HepG2 (cell line): Measurements from ENCODE around the gene SLC31A2. TPM values are rescaled to one million over a fixed set of nuclear protein-coding genes. Genes with fewer than 3 reads are reported as not detected.

Experiments used
- ATAC-seq: fragments of 200-7000 bp; cut with Tn5 transposase; 3 replicates; pipeline ENCODE4 v1.9.1; 2020; ENCODE audit warnings: mild to moderate bottlenecking, moderate library complexity
- BruUV-seq: library from RNA; stranded (reverse); fragments of 400-500 nt; replicated peaks from 2 replicates; lab custom pipeline; 2021; lab: Mats Ljungman, UMichigan
- CTCF ChIA-PET: fragments of 300-600 bp; formaldehyde crosslinking; extraction: SDS; loops from one replicate; lab custom pipeline; 2021; ENCODE audit warnings: low total read pairs, inconsistent platforms, low intra/inter-chr PET ratio; lab: Yijun Ruan, JAX
- POLR2A ChIA-PET: fragments of 350-600 bp; sonication (Branson Sonifier 250); formaldehyde crosslinking; loops from one replicate; lab custom pipeline; 2020; ENCODE audit warnings: antibody characterized with exemption, inconsistent platforms; lab: Yijun Ruan, JAX
- DNase-seq: peaks from one replicate; pipeline ENCODE4 v3.0.0-alpha.2; 2015; ENCODE audit warnings: low spot score
- FAIRE-seq: peaks from 3 replicates; lab custom pipeline; 2011; peaks lifted over from hg19 to GRCh38; lab: Jason Lieb, UNC
- H2AFZ ChIP-seq: one replicate; pipeline ENCODE4 v1.6.1; 2011; ENCODE audit warnings: low read length, inconsistent platforms
- H3K27ac ChIP-seq: fragments of 300-600 bp; 3 replicates; pipeline ENCODE4 v1.8.0; 2011; ENCODE audit warnings: mixed run types, mild to moderate bottlenecking, mixed read lengths, low read length, inconsistent platforms; ENCODE audit not compliant: insufficient read depth; ENCODE audit errors: extremely low read length
- H3K27me3 ChIP-seq, 2 experiments: fragments of 200-600 bp in 1 of 2; 2 replicates in 1 of 2; 3 replicates in 1 of 2; pipeline versions ENCODE4 v1.6.0 to v1.8.0; 2011; ENCODE audit warnings: low read length in 2 of 2, mild to moderate bottlenecking in 2 of 2, moderate library complexity in 2 of 2, inconsistent platforms in 1 of 2; ENCODE audit not compliant: insufficient read depth in 2 of 2, control insufficient read depth in 1 of 2
- H3K36me3 ChIP-seq, 2 experiments: fragments of 200-600 bp in 1 of 2; replicated peaks in 1 of 2; 2 replicates in 1 of 2; 3 replicates in 1 of 2; pipeline versions ENCODE4 v1.5.1 to v1.8.0; 2011; ENCODE audit warnings: low read length in 2 of 2, inconsistent platforms in 1 of 2; ENCODE audit not compliant: insufficient read depth in 2 of 2, control insufficient read depth in 1 of 2
- H3K4me1 ChIP-seq: 2 replicates; pipeline ENCODE4 v1.5.1; 2012; ENCODE audit warnings: low read length, inconsistent platforms; ENCODE audit not compliant: insufficient read depth
- H3K4me2 ChIP-seq: 2 replicates; pipeline ENCODE4 v1.6.0; 2011; ENCODE audit warnings: low read depth, low read length, inconsistent platforms
- H3K4me3 ChIP-seq, 3 experiments: fragments of 200-600 bp in 1 of 3; sonication (generic), shearing (Covaris generic) in 1 of 3; replicated peaks in 1 of 3; 2 replicates each; pipeline ENCODE4 v1.5.1; 2011 to 2016; ENCODE audit warnings: low read length in 3 of 3, inconsistent platforms in 2 of 3, low read depth in 2 of 3, mild to moderate bottlenecking in 2 of 3, control low read depth in 1 of 3, mixed read lengths in 1 of 3; ENCODE audit not compliant: insufficient read depth in 1 of 3
- H3K79me2 ChIP-seq: one replicate; pipeline ENCODE4 v1.6.1; 2011; ENCODE audit warnings: low read length, inconsistent platforms; ENCODE audit not compliant: insufficient read depth
- H3K9ac ChIP-seq: 2 replicates; pipeline ENCODE4 v1.6.0; 2011; ENCODE audit warnings: mild to moderate bottlenecking, low read depth, low read length, inconsistent platforms; ENCODE audit not compliant: insufficient read depth
- H3K9me3 ChIP-seq: 2 replicates; pipeline ENCODE4 v1.5.1; 2012; ENCODE audit warnings: mild to moderate bottlenecking, low read length
- H4K20me1 ChIP-seq: 2 replicates; pipeline ENCODE4 v1.6.0; 2011; ENCODE audit warnings: inconsistent platforms, mild to moderate bottlenecking, low read length, moderate library complexity; ENCODE audit not compliant: insufficient read depth
- FIP1L1 ChIP-seq: fragments of 200-400 bp; formaldehyde crosslinking; IDR thresholded peaks from 2 replicates; pipeline ENCODE4 v1.6.1; 2018; ENCODE audit warnings: low read depth, mild to moderate bottlenecking, low read length, moderate library complexity, borderline replicate concordance; ENCODE audit not compliant: insufficient read depth
- KLF15 ChIP-seq: sonication (generic); formaldehyde crosslinking; IDR thresholded peaks from 2 replicates; pipeline ENCODE4 v1.8.1; 2023; ENCODE audit warnings: borderline replicate concordance, mild to moderate bottlenecking, inconsistent platforms, missing genetic modification reagents, mixed read lengths
- NFIB ChIP-seq: sonication (generic); formaldehyde crosslinking; IDR thresholded peaks from 2 replicates; pipeline ENCODE4 v1.9.0; 2021; ENCODE audit warnings: missing genetic modification reagents, mild to moderate bottlenecking, borderline replicate concordance
- SPEN ChIP-seq: sonication (generic); formaldehyde crosslinking; IDR thresholded peaks from 2 replicates; pipeline ENCODE4 v1.5.1; 2020; ENCODE audit warnings: low read depth, mild to moderate bottlenecking, missing genetic modification reagents
- ZNF17 ChIP-seq: sonication (generic); formaldehyde crosslinking; IDR thresholded peaks from 2 replicates; pipeline ENCODE4 v1.5.0; 2020; ENCODE audit warnings: mild to moderate bottlenecking, missing genetic modification reagents
- ZNF383 ChIP-seq: sonication (generic); formaldehyde crosslinking; IDR thresholded peaks from 2 replicates; pipeline ENCODE4 v1.4.0; 2020; ENCODE audit warnings: missing genetic modification reagents, mild to moderate bottlenecking, borderline replicate concordance
- ZNF773 ChIP-seq: sonication (generic); formaldehyde crosslinking; IDR thresholded peaks from 2 replicates; pipeline ENCODE4 v1.4.0; 2020; ENCODE audit warnings: missing genetic modification reagents, borderline replicate concordance
- ZSCAN9 ChIP-seq: IDR thresholded peaks from 2 replicates; pipeline ENCODE4 v1.6.1; 2016; ENCODE audit warnings: borderline replicate concordance
- WGBS: methylation state at CpG from one replicate; pipeline ENCODE4 v1.1.6; 2017; ENCODE audit warnings: low lambda C conversion rate; 5-methylcytosine and 5-hydroxymethylcytosine counted together
- in situ Hi-C: cut with HindIII; loops from 2 replicates; pipeline ENCODE4 v1.10.0; 2017; ENCODE audit warnings: low pct_unique_long_range_greater_than_20kb; ENCODE audit not compliant: extremely low pct_ligation_motif_present
- intact Hi-C: fragments of 100-400 bp; cut with micrococcal nuclease; formaldehyde crosslinking; loops from one replicate; pipeline ENCODE4 v1.10.0; 2022; ENCODE audit not compliant: unreplicated experiment
- polyA plus RNA-seq, 8 experiments: library from polyadenylated mRNA; depleted of rRNA in 3 of 8; stranded (reverse) in 7 of 8; unstranded in 1 of 8; fragments of >200 nt; fragmentation: Illumina TruSeq in 4 of 8; extraction: Trizol in 4 of 8; gene quantifications; 2 replicates each; pipeline versions ENCODE4 v1.2.1 to v1.2.3, GENCODE V29; 2011 to 2016; ENCODE audit warnings: low read depth in 4 of 8, missing spikeins in 1 of 8, mixed read lengths in 1 of 8; ENCODE audit not compliant: insufficient read depth in 1 of 8
- total RNA-seq, 5 experiments: library from RNA; depleted of rRNA; stranded (reverse); fragments of >200 nt; fragmentation: Illumina TruSeq; extraction: Trizol; gene quantifications; 2 replicates each; pipeline ENCODE4 v1.2.3, GENCODE V29; 2016; ENCODE audit warnings: low read depth in 1 of 5
- TF ChIP-seq, protein P1 (sequence below): sonication (generic); formaldehyde crosslinking; IDR thresholded peaks from 2 replicates; pipeline ENCODE4 v1.5.0; 2020; ENCODE audit warnings: missing genetic modification reagents
- TF ChIP-seq, protein P2 (sequence below): IDR thresholded peaks from 2 replicates; pipeline ENCODE4 v1.6.1; 2012; ENCODE audit warnings: low read length, improper control_type of control experiment
- TF ChIP-seq, protein P3 (sequence below): sonication (generic); formaldehyde crosslinking; IDR thresholded peaks from 2 replicates; pipeline ENCODE4 v1.5.0; 2020; ENCODE audit warnings: missing genetic modification reagents

Gene SLC31A2
- total and polyA plus RNA-seq, 2 of the 13 experiments (the other 11 are each of a cell fraction or from before 2014, with no cell fraction given): 9.3 to 10.2 TPM

GRCh38 chr9:113179839-113180238 is 29.0 kb downstream of the SLC31A2 start:
- Histone ChIP-seq H3K27ac (no peak overlapping the region), H2AFZ (no peak overlapping the region), H3K4me1 (no peaks in the 10 kb centered on the region), H3K79me2 (no peaks in the 10 kb centered on the region), H3K4me2 (no peak overlapping the region), H3K9ac (no peak overlapping the region), H3K36me3 (peaks cover 14 to 77% of the 10 kb centered on the region in 2 experiments), H4K20me1 (no peaks in the 10 kb centered on the region), H3K9me3 (no peaks in the 10 kb centered on the region), H3K27me3 (no peaks in the 10 kb centered on the region), H3K4me3 (no peak overlapping the region)
- no peak for TF ChIP-seq KLF15
- no peak for TF ChIP-seq FIP1L1
- no peak for TF ChIP-seq NFIB (CRISPR knock-in tag)
- no peak for TF ChIP-seq ZSCAN9
- no peak for TF ChIP-seq SPEN (CRISPR knock-in tag)
- TF ChIP-seq ZNF17 (CRISPR knock-in tag): no peak
- TF ChIP-seq, protein P1, sequence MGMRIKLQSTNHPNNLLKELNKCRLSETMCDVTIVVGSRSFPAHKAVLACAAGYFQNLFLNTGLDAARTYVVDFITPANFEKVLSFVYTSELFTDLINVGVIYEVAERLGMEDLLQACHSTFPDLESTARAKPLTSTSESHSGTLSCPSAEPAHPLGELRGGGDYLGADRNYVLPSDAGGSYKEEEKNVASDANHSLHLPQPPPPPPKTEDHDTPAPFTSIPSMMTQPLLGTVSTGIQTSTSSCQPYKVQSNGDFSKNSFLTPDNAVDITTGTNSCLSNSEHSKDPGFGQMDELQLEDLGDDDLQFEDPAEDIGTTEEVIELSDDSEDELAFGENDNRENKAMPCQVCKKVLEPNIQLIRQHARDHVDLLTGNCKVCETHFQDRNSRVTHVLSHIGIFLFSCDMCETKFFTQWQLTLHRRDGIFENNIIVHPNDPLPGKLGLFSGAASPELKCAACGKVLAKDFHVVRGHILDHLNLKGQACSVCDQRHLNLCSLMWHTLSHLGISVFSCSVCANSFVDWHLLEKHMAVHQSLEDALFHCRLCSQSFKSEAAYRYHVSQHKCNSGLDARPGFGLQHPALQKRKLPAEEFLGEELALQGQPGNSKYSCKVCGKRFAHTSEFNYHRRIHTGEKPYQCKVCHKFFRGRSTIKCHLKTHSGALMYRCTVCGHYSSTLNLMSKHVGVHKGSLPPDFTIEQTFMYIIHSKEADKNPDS (CRISPR knock-in tag): no peak
- TF ChIP-seq ZNF773 (CRISPR knock-in tag): no peak
- TF ChIP-seq, protein P2, sequence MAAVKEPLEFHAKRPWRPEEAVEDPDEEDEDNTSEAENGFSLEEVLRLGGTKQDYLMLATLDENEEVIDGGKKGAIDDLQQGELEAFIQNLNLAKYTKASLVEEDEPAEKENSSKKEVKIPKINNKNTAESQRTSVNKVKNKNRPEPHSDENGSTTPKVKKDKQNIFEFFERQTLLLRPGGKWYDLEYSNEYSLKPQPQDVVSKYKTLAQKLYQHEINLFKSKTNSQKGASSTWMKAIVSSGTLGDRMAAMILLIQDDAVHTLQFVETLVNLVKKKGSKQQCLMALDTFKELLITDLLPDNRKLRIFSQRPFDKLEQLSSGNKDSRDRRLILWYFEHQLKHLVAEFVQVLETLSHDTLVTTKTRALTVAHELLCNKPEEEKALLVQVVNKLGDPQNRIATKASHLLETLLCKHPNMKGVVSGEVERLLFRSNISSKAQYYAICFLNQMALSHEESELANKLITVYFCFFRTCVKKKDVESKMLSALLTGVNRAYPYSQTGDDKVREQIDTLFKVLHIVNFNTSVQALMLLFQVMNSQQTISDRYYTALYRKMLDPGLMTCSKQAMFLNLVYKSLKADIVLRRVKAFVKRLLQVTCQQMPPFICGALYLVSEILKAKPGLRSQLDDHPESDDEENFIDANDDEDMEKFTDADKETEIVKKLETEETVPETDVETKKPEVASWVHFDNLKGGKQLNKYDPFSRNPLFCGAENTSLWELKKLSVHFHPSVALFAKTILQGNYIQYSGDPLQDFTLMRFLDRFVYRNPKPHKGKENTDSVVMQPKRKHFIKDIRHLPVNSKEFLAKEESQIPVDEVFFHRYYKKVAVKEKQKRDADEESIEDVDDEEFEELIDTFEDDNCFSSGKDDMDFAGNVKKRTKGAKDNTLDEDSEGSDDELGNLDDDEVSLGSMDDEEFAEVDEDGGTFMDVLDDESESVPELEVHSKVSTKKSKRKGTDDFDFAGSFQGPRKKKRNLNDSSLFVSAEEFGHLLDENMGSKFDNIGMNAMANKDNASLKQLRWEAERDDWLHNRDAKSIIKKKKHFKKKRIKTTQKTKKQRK: no peak
- TF ChIP-seq, protein P3, sequence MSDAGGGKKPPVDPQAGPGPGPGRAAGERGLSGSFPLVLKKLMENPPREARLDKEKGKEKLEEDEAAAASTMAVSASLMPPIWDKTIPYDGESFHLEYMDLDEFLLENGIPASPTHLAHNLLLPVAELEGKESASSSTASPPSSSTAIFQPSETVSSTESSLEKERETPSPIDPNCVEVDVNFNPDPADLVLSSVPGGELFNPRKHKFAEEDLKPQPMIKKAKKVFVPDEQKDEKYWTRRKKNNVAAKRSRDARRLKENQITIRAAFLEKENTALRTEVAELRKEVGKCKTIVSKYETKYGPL (CRISPR knock-in tag): no peak
- TF ChIP-seq ZNF383 (CRISPR knock-in tag): no peak
- POLR2A ChIA-PET: no interaction called here
- CTCF ChIA-PET: no interaction called here
- DNase-seq (no peak), FAIRE-seq (no peak), ATAC-seq (no peak)
- BruUV-seq: no TSS peak
- in situ Hi-C loops: no loop called here
- WGBS: 95% methylated on average over 1 of the region's 1 CpG
- intact Hi-C loops: no loop called here
